ENCODE results near the gene TLCD3B. TPM values are rescaled to one million over a fixed set of nuclear protein-coding genes. Genes with fewer than 3 reads are reported as not detected.

TLCD3B gene
- total RNA-seq, 2 experiments from 2014 or later, result 4.3 to 17.6 TPM

- Histone ChIP-seq H4K20me1 (ENCODE audit: insufficient read depth, low read length) (peaks cover 5% of the 10 kb centered on the region), H3K36me3 (ENCODE audit: insufficient read depth, low read length) (peaks cover 77% of the 10 kb centered on the region), H2AFZ (ENCODE audit: low read length) (no peak overlapping the region), H3K9me3 (ENCODE audit: low read length) (no peaks in the 10 kb centered on the region), H3K4me2 (ENCODE audit: low read length) (no peak overlapping the region), H3K9me2 (ENCODE audit: insufficient read depth, low read length) (no peaks in the 10 kb centered on the region), H3K79me2 (ENCODE audit: insufficient read depth, low read depth, low read length) (peaks cover 37% of the 10 kb centered on the region), H3K4me1 (ENCODE audit: insufficient read depth, low read length, poor library complexity, severe bottlenecking) (peaks cover 26% of the 10 kb centered on the region), H3K27ac (ENCODE audit: low read depth, low read length, poor library complexity, severe bottlenecking) (no peak overlapping the region), H3K4me3 (ENCODE audit: low read depth, low read length, poor library complexity, severe bottlenecking) (no peak overlapping the region)
- POLR2A ChIA-PET, result interaction anchor here (0.6 kb wide), 1 partner anchor 426 kb away, joined by 5 read pairs; no protein-coding TSS in a partner anchor
- intact Hi-C loops (cut with micrococcal nuclease; ENCODE audit: unreplicated experiment), result no loop called here
- no peak for TF ChIP-seq EZH2phosphoT487 (IDR thresholded peaks at IDR 0.05; ENCODE audit: borderline replicate concordance, low read depth, low read length)
- TF ChIP-seq, protein P1, sequence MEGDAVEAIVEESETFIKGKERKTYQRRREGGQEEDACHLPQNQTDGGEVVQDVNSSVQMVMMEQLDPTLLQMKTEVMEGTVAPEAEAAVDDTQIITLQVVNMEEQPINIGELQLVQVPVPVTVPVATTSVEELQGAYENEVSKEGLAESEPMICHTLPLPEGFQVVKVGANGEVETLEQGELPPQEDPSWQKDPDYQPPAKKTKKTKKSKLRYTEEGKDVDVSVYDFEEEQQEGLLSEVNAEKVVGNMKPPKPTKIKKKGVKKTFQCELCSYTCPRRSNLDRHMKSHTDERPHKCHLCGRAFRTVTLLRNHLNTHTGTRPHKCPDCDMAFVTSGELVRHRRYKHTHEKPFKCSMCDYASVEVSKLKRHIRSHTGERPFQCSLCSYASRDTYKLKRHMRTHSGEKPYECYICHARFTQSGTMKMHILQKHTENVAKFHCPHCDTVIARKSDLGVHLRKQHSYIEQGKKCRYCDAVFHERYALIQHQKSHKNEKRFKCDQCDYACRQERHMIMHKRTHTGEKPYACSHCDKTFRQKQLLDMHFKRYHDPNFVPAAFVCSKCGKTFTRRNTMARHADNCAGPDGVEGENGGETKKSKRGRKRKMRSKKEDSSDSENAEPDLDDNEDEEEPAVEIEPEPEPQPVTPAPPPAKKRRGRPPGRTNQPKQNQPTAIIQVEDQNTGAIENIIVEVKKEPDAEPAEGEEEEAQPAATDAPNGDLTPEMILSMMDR (conservative IDR thresholded peaks at IDR 0.05; ENCODE audit: low read length), result no peak
- CTCF ChIA-PET (ENCODE audit: unreplicated experiment), result interaction anchor here (0.9 kb wide), 1 partner anchor 17 kb away, joined by 3 read pairs; no protein-coding TSS in a partner anchor
- BruUV-seq (replicated peaks), result no TSS peak
- DNase-seq (ENCODE audit: low spot score), result no peak
These were observed 47.7 kb upstream of the TLCD3B start for GRCh38 chr16:30078744-30079143.

GRCh38 chr16:30077656-30078055 is 46.6 kb upstream of the TLCD3B start:
- Histone ChIP-seq H3K36me3 (ENCODE audit: insufficient read depth, low read length) (peaks cover 75% of the 10 kb centered on the region), H3K27ac (ENCODE audit: low read depth, low read length, poor library complexity, severe bottlenecking) (no peak overlapping the region), H3K4me1 (ENCODE audit: insufficient read depth, low read length, poor library complexity, severe bottlenecking) (peaks cover 26% of the 10 kb centered on the region), H2AFZ (ENCODE audit: low read length) (no peak overlapping the region), H3K9me3 (ENCODE audit: low read length) (no peaks in the 10 kb centered on the region), H3K9me2 (ENCODE audit: insufficient read depth, low read length) (no peaks in the 10 kb centered on the region), H4K20me1 (ENCODE audit: insufficient read depth, low read length) (peaks cover 5% of the 10 kb centered on the region), H3K4me3 (ENCODE audit: low read depth, low read length, poor library complexity, severe bottlenecking) (no peak overlapping the region), H3K4me2 (ENCODE audit: low read length) (peak overlapping the region; percentile 99; the same call in 1 of the 2 replicates), H3K79me2 (ENCODE audit: insufficient read depth, low read depth, low read length) (peaks cover 37% of the 10 kb centered on the region)
- intact Hi-C loops (cut with micrococcal nuclease; ENCODE audit: unreplicated experiment), result no loop called here
- CTCF ChIA-PET (ENCODE audit: unreplicated experiment), result no interaction called here
- TF ChIP-seq EZH2phosphoT487 (IDR thresholded peaks at IDR 0.05; ENCODE audit: borderline replicate concordance, low read depth, low read length), result no peak
- TF ChIP-seq, protein P1 (conservative IDR thresholded peaks at IDR 0.05; ENCODE audit: low read length), result no peak
- no peak for DNase-seq (ENCODE audit: low spot score)
- no TSS peak for BruUV-seq (replicated peaks)
- POLR2A ChIA-PET, result interaction anchor here (0.7 to 1.5 kb wide), 3 partner anchors 14 to 258 kb away, joined by 3 read pairs; partner anchors contain the start of genes INO80E and TBX6

GRCh38 chr16:30076276-30076791 is 45.3 kb upstream of the TLCD3B start:
- TF ChIP-seq, protein P1 (conservative IDR thresholded peaks at IDR 0.05; ENCODE audit: low read length), result no peak
- TF ChIP-seq EZH2phosphoT487 (IDR thresholded peaks at IDR 0.05; ENCODE audit: borderline replicate concordance, low read depth, low read length), result no peak
- intact Hi-C loops (cut with micrococcal nuclease; ENCODE audit: unreplicated experiment), result no loop called here
- Histone ChIP-seq H2AFZ (ENCODE audit: low read length) (peak overlapping the region; percentile 0; the same call in 1 of the 2 replicates), H3K4me1 (ENCODE audit: insufficient read depth, low read length, poor library complexity, severe bottlenecking) (peaks cover 26% of the 10 kb centered on the region), H3K4me3 (ENCODE audit: low read depth, low read length, poor library complexity, severe bottlenecking) (peak overlapping the region; percentile 98), H3K79me2 (ENCODE audit: insufficient read depth, low read depth, low read length) (peaks cover 37% of the 10 kb centered on the region), H3K9me3 (ENCODE audit: low read length) (no peaks in the 10 kb centered on the region), H3K4me2 (ENCODE audit: low read length) (peak overlapping the region; percentile 99), H3K27ac (ENCODE audit: low read depth, low read length, poor library complexity, severe bottlenecking) (peak overlapping the region; percentile 51), H3K36me3 (ENCODE audit: insufficient read depth, low read length) (peaks cover 78% of the 10 kb centered on the region), H3K9me2 (ENCODE audit: insufficient read depth, low read length) (no peaks in the 10 kb centered on the region), H4K20me1 (ENCODE audit: insufficient read depth, low read length) (peaks cover 5% of the 10 kb centered on the region)
- ChIA-PET POLR2A (interaction anchor here (0.7 to 1.5 kb wide), 4 partner anchors 10 to 80 kb away, joined by 3 to 5 read pairs (median 4); partner anchors contain the start of genes INO80E and TBX6), CTCF (ENCODE audit: unreplicated experiment) (no interaction called here)
- no TSS peak for BruUV-seq (replicated peaks)
- DNase-seq (ENCODE audit: low spot score), result no peak
